HEK293 (cell line): ENCODE results near the gene BEST2.

Source experiments
- EGR2 ChIP-seq: fragments of 450-650 bp; formaldehyde crosslinking; IDR thresholded peaks from 2 replicates; pipeline ENCODE4 v1.5.1; 2016; ENCODE audit warnings: low read depth, missing biosample characterization, missing genetic modification characterization
- GLIS2 ChIP-seq: fragments of 450-650 bp; formaldehyde crosslinking; IDR thresholded peaks from 2 replicates; pipeline ENCODE4 v1.5.1; 2016; ENCODE audit warnings: missing biosample characterization, missing genetic modification characterization
- INSM2 ChIP-seq: fragments of 450-650 bp; formaldehyde crosslinking; IDR thresholded peaks from 2 replicates; pipeline ENCODE4 v1.5.1; 2016; ENCODE audit warnings: missing biosample characterization, missing genetic modification characterization
- KLF16 ChIP-seq: fragments of 450-650 bp; formaldehyde crosslinking; IDR thresholded peaks from 2 replicates; pipeline ENCODE4 v1.5.1; 2017; ENCODE audit warnings: missing biosample characterization, missing genetic modification characterization
- PRDM4 ChIP-seq: fragments of 450-650 bp; formaldehyde crosslinking; IDR thresholded peaks from 2 replicates; pipeline ENCODE4 v1.5.1; 2017; ENCODE audit warnings: missing biosample characterization, missing genetic modification characterization
- SALL2 ChIP-seq: fragments of 450-650 bp; formaldehyde crosslinking; IDR thresholded peaks from 2 replicates; pipeline ENCODE4 v1.5.0; 2017; ENCODE audit warnings: missing biosample characterization, mild to moderate bottlenecking, missing genetic modification characterization, borderline replicate concordance
- SCRT2 ChIP-seq: fragments of 450-650 bp; formaldehyde crosslinking; IDR thresholded peaks from 2 replicates; pipeline ENCODE4 v1.5.1; 2016; ENCODE audit warnings: missing biosample characterization, missing genetic modification characterization
- ZFP69B ChIP-seq: fragments of 450-650 bp; formaldehyde crosslinking; IDR thresholded peaks from 2 replicates; pipeline ENCODE4 v1.5.1; 2016; ENCODE audit warnings: missing biosample characterization, missing genetic modification characterization
- ZNF140 ChIP-seq: fragments of 450-650 bp; formaldehyde crosslinking; IDR thresholded peaks from 2 replicates; pipeline ENCODE4 v1.5.1; 2016; ENCODE audit warnings: missing biosample characterization, missing genetic modification characterization
- ZNF157 ChIP-seq: fragments of 450-650 bp; formaldehyde crosslinking; IDR thresholded peaks from 2 replicates; pipeline ENCODE4 v1.5.1; 2016; ENCODE audit warnings: missing biosample characterization, missing genetic modification characterization
- ZNF350 ChIP-seq: fragments of 450-650 bp; formaldehyde crosslinking; IDR thresholded peaks from 2 replicates; pipeline ENCODE4 v1.5.0; 2017; ENCODE audit warnings: missing biosample characterization, mild to moderate bottlenecking, missing genetic modification characterization
- ZNF366 ChIP-seq: fragments of 450-650 bp; formaldehyde crosslinking; conservative IDR thresholded peaks from 2 replicates; pipeline ENCODE4 v1.5.1; 2016; ENCODE audit warnings: missing biosample characterization, missing genetic modification characterization
- ZNF37A ChIP-seq: fragments of 450-650 bp; IDR thresholded peaks from 2 replicates; pipeline ENCODE4 v1.5.1; 2018; ENCODE audit warnings: missing biosample characterization, missing genetic modification characterization
- ZNF398 ChIP-seq: fragments of 450-650 bp; formaldehyde crosslinking; IDR thresholded peaks from 2 replicates; pipeline ENCODE4 v1.5.1; 2017; ENCODE audit warnings: missing biosample characterization, missing genetic modification characterization
- ZNF473 ChIP-seq: fragments of 450-650 bp; formaldehyde crosslinking; IDR thresholded peaks from 2 replicates; pipeline ENCODE4 v1.5.1; 2017; ENCODE audit warnings: missing biosample characterization, missing genetic modification characterization
- ZNF48 ChIP-seq: fragments of 450-650 bp; formaldehyde crosslinking; IDR thresholded peaks from 2 replicates; pipeline ENCODE4 v1.5.1; 2016; ENCODE audit warnings: missing biosample characterization, missing genetic modification characterization
- ZNF501 ChIP-seq: fragments of 450-650 bp; formaldehyde crosslinking; IDR thresholded peaks from 2 replicates; pipeline ENCODE4 v1.5.1; 2016; ENCODE audit warnings: missing biosample characterization, missing genetic modification characterization
- ZNF510 ChIP-seq: fragments of 450-650 bp; formaldehyde crosslinking; IDR thresholded peaks from 2 replicates; pipeline ENCODE4 v1.5.1; 2018; ENCODE audit warnings: mild to moderate bottlenecking, missing genetic modification characterization, missing biosample characterization; ENCODE audit not compliant: insufficient replicate concordance
- ZNF518A ChIP-seq: fragments of 450-650 bp; formaldehyde crosslinking; conservative IDR thresholded peaks from 2 replicates; pipeline ENCODE4 v1.5.1; 2016; ENCODE audit warnings: low read depth, missing biosample characterization, missing genetic modification characterization
- ZNF623 ChIP-seq: fragments of 450-650 bp; formaldehyde crosslinking; IDR thresholded peaks from 2 replicates; pipeline ENCODE4 v1.5.1; 2016; ENCODE audit warnings: missing biosample characterization, missing genetic modification characterization
- ZNF664 ChIP-seq: fragments of 450-650 bp; formaldehyde crosslinking; IDR thresholded peaks from 2 replicates; pipeline ENCODE4 v1.5.1; 2016; ENCODE audit warnings: missing biosample characterization, missing genetic modification characterization
- ZNF704 ChIP-seq: fragments of 450-650 bp; formaldehyde crosslinking; IDR thresholded peaks from 2 replicates; pipeline ENCODE4 v1.5.1; 2016; ENCODE audit warnings: missing biosample characterization, missing genetic modification characterization
- ZSCAN18 ChIP-seq: fragments of 450-650 bp; formaldehyde crosslinking; IDR thresholded peaks from 2 replicates; pipeline ENCODE4 v1.5.1; 2016; ENCODE audit warnings: missing biosample characterization, missing genetic modification characterization
- ZSCAN30 ChIP-seq: fragments of 450-650 bp; IDR thresholded peaks from 2 replicates; pipeline ENCODE4 v1.5.1; 2018; ENCODE audit warnings: missing biosample characterization, mild to moderate bottlenecking, missing genetic modification characterization, moderate library complexity

Gene BEST2

GRCh38 chr19:12792051-12792852 is 40.7 kb downstream of the BEST2 start (continued):
- TF ChIP-seq ZNF366 (tag by site-specific recombination) (no peak), ZNF37A (no peak), SCRT2 (tag by site-specific recombination) (no peak), ZNF704 (no peak), ZNF664 (no peak), ZNF623 (tag by site-specific recombination) (no peak), ZNF518A (tag by site-specific recombination) (no peak), ZNF501 (tag by site-specific recombination) (0 out of 2 replicates have a peak, but pooled peaks have one; percentile 72), SALL2 (tag by site-specific recombination) (no peak), ZSCAN18 (tag by site-specific recombination) (no peak), KLF16 (tag by site-specific recombination) (0 out of 2 replicates have a peak, but pooled peaks have one; percentile 3), INSM2 (no peak), ZFP69B (tag by site-specific recombination) (no peak), ZNF350 (tag by site-specific recombination) (no peak), ZNF473 (tag by site-specific recombination) (no peak), ZNF510 (tag by site-specific recombination) (no peak), ZSCAN30 (no peak), ZNF157 (tag by site-specific recombination) (no peak), GLIS2 (tag by site-specific recombination) (peak; percentile 98), ZNF398 (tag by site-specific recombination) (peak; percentile 33; the same call in 1 of the 2 replicates), ZNF48 (no peak), PRDM4 (no peak), ZNF140 (tag by site-specific recombination) (no peak), EGR2 (tag by site-specific recombination) (peak; percentile 73)
